Central memory CD8-positive, alpha-beta T cell (primary cell): Measurements from ENCODE around the gene KDM4B.
"Not testable (repeated sequence)": the region's sequence is repeated elsewhere in the genome, so short reads cannot be mapped to it uniquely, and the experiment has no call there.

Experiments used
- ATAC-seq: fragments of 150-1000 bp; cut with Tn5 transposase; replicated peaks from 2 replicates; pipeline ENCODE4 v1.10.0; 2022; ENCODE audit warnings: mild to moderate bottlenecking, moderate FRiP score, moderate number of reproducible peaks; ENCODE audit not compliant: poor library complexity, severe bottlenecking; ENCODE audit errors: extremely low read depth
- DNase-seq, 2 donors: peaks; one replicate each; pipeline ENCODE4 v3.0.0; 2021; ENCODE audit warnings: low spot score in 2 of 2
- H3K27ac Mint-ChIP-seq: one replicate; pipeline ENCODE4 v1.8.0; 2022; ENCODE audit warnings: low read depth, mild to moderate bottlenecking, moderate library complexity, mixed read lengths
- H3K27me3 Mint-ChIP-seq: one replicate; pipeline ENCODE4 v1.8.0; 2022; ENCODE audit warnings: mixed read lengths
- H3K36me3 Mint-ChIP-seq: one replicate; pipeline ENCODE4 v1.8.0; 2022; ENCODE audit warnings: mild to moderate bottlenecking, moderate library complexity, mixed read lengths; ENCODE audit not compliant: insufficient read depth
- H3K4me1 Mint-ChIP-seq: one replicate; pipeline ENCODE4 v1.8.0; 2022; ENCODE audit warnings: mixed read lengths
- H3K4me3 Mint-ChIP-seq: one replicate; pipeline ENCODE4 v1.8.0; 2022; ENCODE audit warnings: mild to moderate bottlenecking, moderate library complexity, mixed read lengths
- H3K9me3 Mint-ChIP-seq: one replicate; pipeline ENCODE4 v1.8.0; 2022; ENCODE audit warnings: mixed read lengths

The KDM4B gene

GRCh38 chr19:4970558-4971423, 1.9 kb downstream of the KDM4B start:
- no peaks in the 10 kb centered on the region for H3K27me3 Mint-ChIP-seq
- H3K27ac Mint-ChIP-seq, result peak overlapping the region; percentile 86
- H3K36me3 Mint-ChIP-seq, result peaks cover 17% of the 10 kb centered on the region
- peaks cover 47% of the 10 kb centered on the region for H3K4me1 Mint-ChIP-seq
- H3K9me3 Mint-ChIP-seq, result no peaks in the 10 kb centered on the region
- ATAC-seq (no peak), DNase-seq (no peak)
- H3K4me3 Mint-ChIP-seq, result peak overlapping the region; percentile 93

DNA sequence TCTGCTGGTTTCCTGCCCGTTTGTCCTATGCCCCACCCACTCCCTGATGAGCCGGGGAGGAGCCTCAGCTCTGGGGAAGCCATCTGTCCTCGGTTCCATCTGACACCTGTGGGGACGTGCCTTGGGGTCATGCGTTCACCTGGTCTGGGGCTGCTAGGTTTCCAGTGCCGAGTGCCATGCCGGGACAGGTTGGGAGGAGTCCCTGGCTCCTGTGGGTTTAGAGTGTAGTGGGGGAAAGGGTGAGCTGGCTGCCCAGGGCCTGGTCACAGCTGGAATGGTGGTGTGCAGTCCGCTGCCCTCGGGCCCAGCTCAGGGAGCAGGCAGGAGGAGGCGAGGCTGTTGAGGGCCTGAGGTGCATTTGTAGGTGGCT, 2.5 kb downstream of the KDM4B start:
- Mint-ChIP-seq H3K27me3 (no peaks in the 10 kb centered on the region), H3K27ac (peak overlapping the region; percentile 86), H3K9me3 (no peaks in the 10 kb centered on the region), H3K4me1 (peaks cover 47% of the 10 kb centered on the region), H3K4me3 (peak overlapping the region; percentile 93), H3K36me3 (peaks cover 20% of the 10 kb centered on the region)
- DNase-seq, result no peak
- ATAC-seq, result no peak

- no peak for ATAC-seq
- Mint-ChIP-seq H3K36me3 (peaks cover 21% of the 10 kb centered on the region), H3K9me3 (no peaks in the 10 kb centered on the region), H3K27ac (peak overlapping the region; percentile 86), H3K4me3 (no peak overlapping the region), H3K27me3 (no peaks in the 10 kb centered on the region), H3K4me1 (peaks cover 50% of the 10 kb centered on the region)
- no peak for DNase-seq
Observed at GRCh38 chr19:4971816-4972495, 3.0 kb downstream of the KDM4B start.

GRCh38 chr19:4972509-4973230, 3.8 kb downstream of the KDM4B start:
- no peak for DNase-seq
- Mint-ChIP-seq H3K27me3 (no peaks in the 10 kb centered on the region), H3K4me1 (peaks cover 54% of the 10 kb centered on the region), H3K4me3 (no peak overlapping the region), H3K27ac (no peak overlapping the region), H3K9me3 (no peaks in the 10 kb centered on the region), H3K36me3 (peaks cover 25% of the 10 kb centered on the region)
- ATAC-seq, result no peak

- Mint-ChIP-seq H3K9me3 (no peaks in the 10 kb centered on the region), H3K4me1 (peaks cover 48% of the 10 kb centered on the region), H3K27me3 (no peaks in the 10 kb centered on the region), H3K4me3 (no peak overlapping the region), H3K27ac (no peak overlapping the region), H3K36me3 (peaks cover 16% of the 10 kb centered on the region)
- ATAC-seq, result no peak
- DNase-seq, result no peak
Observed at GRCh38 chr19:4974880-4975469, 6.1 kb downstream of the KDM4B start.

DNA sequence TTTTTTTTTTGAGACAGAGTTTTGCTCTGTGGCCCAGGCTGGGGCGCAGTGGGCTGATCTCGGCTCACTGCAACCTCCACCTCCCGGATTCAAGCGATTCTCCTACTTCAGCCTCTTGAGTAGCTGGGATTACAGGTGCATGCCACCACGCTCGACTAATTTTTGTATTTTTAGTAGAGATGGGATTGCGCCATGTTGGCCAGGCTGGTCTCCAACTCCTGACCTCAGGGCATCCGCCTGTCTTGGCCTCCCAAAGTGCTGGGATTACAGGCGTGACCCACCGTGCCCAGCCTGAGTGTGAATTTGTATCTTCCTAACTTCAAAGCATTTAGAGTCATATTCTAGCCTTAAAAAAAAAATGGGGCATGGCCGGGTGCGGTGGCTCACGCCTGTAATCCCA, 6.7 kb downstream of the KDM4B start:
- peaks cover 13% of the 10 kb centered on the region for H3K36me3 Mint-ChIP-seq
- not testable (repeated sequence) for ATAC-seq, H3K4me3 Mint-ChIP-seq, DNase-seq, H3K27ac Mint-ChIP-seq, H3K9me3 Mint-ChIP-seq, H3K27me3 Mint-ChIP-seq
- peaks cover 42% of the 10 kb centered on the region for H3K4me1 Mint-ChIP-seq

- no peaks in the 10 kb centered on the region for H3K9me3 Mint-ChIP-seq
- ATAC-seq, result no peak
- H3K4me3 Mint-ChIP-seq, result no peak overlapping the region
- H3K36me3 Mint-ChIP-seq, result peaks cover 12% of the 10 kb centered on the region
- H3K4me1 Mint-ChIP-seq, result peaks cover 34% of the 10 kb centered on the region
- peak overlapping the region; percentile 17 for H3K27ac Mint-ChIP-seq
- H3K27me3 Mint-ChIP-seq, result no peaks in the 10 kb centered on the region
- DNase-seq, result no peak
Observed at GRCh38 chr19:4976401-4977298, 7.7 kb downstream of the KDM4B start.

GRCh38 chr19:4977299-4978174, 8.6 kb downstream of the KDM4B start:
- Mint-ChIP-seq H3K36me3 (peaks cover 14% of the 10 kb centered on the region), H3K4me1 (peaks cover 29% of the 10 kb centered on the region), H3K4me3 (no peak overlapping the region), H3K9me3 (no peaks in the 10 kb centered on the region), H3K27me3 (no peaks in the 10 kb centered on the region), H3K27ac (peak overlapping the region; percentile 17)
- DNase-seq, result no peak
- ATAC-seq, result no peak

DNA sequence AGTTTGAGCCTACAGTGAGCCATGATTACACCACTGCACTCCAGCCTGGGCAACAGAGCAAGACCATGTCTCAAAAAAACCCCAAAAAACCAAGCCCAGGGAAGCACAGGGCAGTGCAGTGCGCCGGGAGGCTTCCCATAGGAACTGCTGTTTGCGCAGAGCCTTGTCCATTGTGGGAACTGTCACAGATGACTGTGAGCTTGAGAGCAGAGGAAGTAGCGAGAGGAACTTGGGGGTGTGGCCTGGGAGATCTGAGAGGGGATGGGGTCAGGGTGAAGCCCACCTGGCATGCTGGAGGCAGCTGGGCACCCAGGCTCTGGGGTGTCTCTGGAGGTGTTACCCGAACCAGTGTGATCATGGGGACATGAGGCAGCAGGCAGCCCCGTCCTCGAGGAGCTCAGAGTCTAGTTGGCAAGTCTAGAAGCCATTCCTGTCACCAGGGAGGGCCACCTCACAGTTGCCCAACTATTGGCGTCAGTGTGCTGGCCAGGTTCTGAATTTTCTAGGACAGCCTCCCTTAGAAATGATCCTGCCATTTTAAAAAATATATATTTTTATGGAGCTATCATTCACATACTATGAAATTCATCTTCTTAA, 10.4 kb downstream of the KDM4B start:
- Mint-ChIP-seq H3K36me3 (peaks cover 17% of the 10 kb centered on the region), H3K27ac (peak overlapping the region; percentile 77), H3K4me3 (no peak overlapping the region), H3K9me3 (no peaks in the 10 kb centered on the region), H3K27me3 (no peaks in the 10 kb centered on the region), H3K4me1 (peaks cover 42% of the 10 kb centered on the region)
- DNase-seq (no peak), ATAC-seq (no peak)

- Mint-ChIP-seq H3K9me3 (no peaks in the 10 kb centered on the region), H3K27me3 (no peaks in the 10 kb centered on the region), H3K36me3 (peaks cover 17% of the 10 kb centered on the region), H3K4me1 (peaks cover 39% of the 10 kb centered on the region), H3K27ac (no peak overlapping the region), H3K4me3 (no peak overlapping the region)
- DNase-seq (no peak), ATAC-seq (no peak)
Observed at GRCh38 chr19:4980067-4980466, 11.2 kb downstream of the KDM4B start.
